Adrenal gland (tissue), 12 donors: ENCODE results near the gene PDLIM4. TPM values are rescaled to one million over a fixed set of nuclear protein-coding genes. Genes with fewer than 3 reads are reported as not detected.

Experiments
- DNase-seq, 7 donors: peaks; one replicate each; pipeline ENCODE4 v3.0.0-alpha.2; 2019 to 2020
- H3K27ac ChIP-seq, 5 donors: fragments of 200-600 bp; sonication (generic) in 4 of 5; 1 replicate in 3 of 5; 2 replicates in 2 of 5; pipeline versions ENCODE4 v1.5.1 to v1.8.0; 2016 to 2020; ENCODE audit warnings: mild to moderate bottlenecking in 1 of 5
- H3K27me3 ChIP-seq: fragments of 200-600 bp; 2 replicates; pipeline ENCODE4 v1.8.0; 2021
- H3K36me3 ChIP-seq, 2 donors: fragments of 200-600 bp; replicated peaks in 1 of 2; 1 replicate in 1 of 2; 2 replicates in 1 of 2; pipeline versions ENCODE4 v1.5.1 to v1.8.0; 2018 to 2022
- H3K4me1 ChIP-seq, 2 donors: fragments of 200-600 bp; replicated peaks in 1 of 2; 1 replicate in 1 of 2; 2 replicates in 1 of 2; pipeline versions ENCODE4 v1.5.1 to v1.8.0; 2018 to 2021
- H3K4me3 ChIP-seq, 4 donors: fragments of 200-600 bp; sonication (generic) in 3 of 4; one replicate each; pipeline ENCODE4 v1.5.1; 2016 to 2018
- H3K9me3 ChIP-seq, 3 donors: fragments of 200-600 bp; sonication (generic) in 1 of 3; replicated peaks in 1 of 3; 1 replicate in 2 of 3; 2 replicates in 1 of 3; pipeline versions ENCODE4 v1.5.1 to v1.8.0; 2016 to 2021
- POLR2A ChIP-seq, 2 donors: fragments of 450-650 bp; IDR thresholded peaks; one replicate each; pipeline ENCODE4 v1.6.1; 2017; ENCODE audit warnings: antibody characterized with exemption in 2 of 2, mild to moderate bottlenecking in 2 of 2, moderate library complexity in 1 of 2
- WGBS, 4 donors: extraction: QIAGEN DNeasy Blood & Tissue Kit in 2 of 4; methylation state at CpG; one replicate each; pipeline versions ENCODE4 v1.1.5 to v1.1.7; 2013 to 2017; 5-methylcytosine and 5-hydroxymethylcytosine counted together
- intact Hi-C, 2 donors: fragments of 100-400 bp; cut with DNase I; formaldehyde crosslinking; loops; one replicate each; pipeline versions ENCODE4 v1.14.1 to v1.15.0; 2022 to 2023
- polyA plus RNA-seq, 3 donors: library from polyadenylated mRNA; stranded (reverse); fragments of 200-250 nt in 2 of 3; fragments of 350-450 nt in 1 of 3; fragmentation: Illumina TruSeq in 1 of 3; extraction: RNeasy Lipid Tissue Mini Kit (QIAGEN cat#74804) in 1 of 3; gene quantifications; one replicate each; pipeline ENCODE4 v1.2.3, GENCODE V29; 2013 to 2014
- total RNA-seq, 9 donors: library from RNA; depleted of rRNA in 4 of 9; stranded (reverse); fragments of >200 nt in 4 of 9; fragments of 120-200 nt in 1 of 9; fragmentation: NEBNext Ultra II Directional in 1 of 9; extraction: Animal tissue kit (Norgen Biotek cat#: 25700) in 1 of 9; gene quantifications; one replicate each; pipeline versions ENCODE4 v1.1.0 to v1.2.4, GENCODE V29; 2013 to 2023
- TF ChIP-seq, protein P1 (sequence below), 6 experiments: fragments of 450-650 bp in 4 of 6; fragments of 200-600 bp in 2 of 6; sonication (generic) in 1 of 6; IDR thresholded peaks; 1 replicate in 5 of 6; 2 replicates in 1 of 6; pipeline versions ENCODE4 v1.5.1 to v1.8.0; 2016 to 2021; ENCODE audit warnings: antibody characterized with exemption in 6 of 6, mild to moderate bottlenecking in 2 of 6, moderate library complexity in 1 of 6
- donor health status: healthy with polysubstance abuse.
- donor health status: Bipolar disorder and iron deficiency.
- donor health status: DM: yes; HTN: yes; CAD: no.
- donor health status: DM: no; HTN: no; CAD: no.
- donor health status: DM: no; HTN: no; CAD: no.
- donor health status: DM: yes; HTN: yes; CAD: no.

Gene PDLIM4
- total and polyA plus RNA-seq, 12 donors = 0.87 to 20.2 (median 4.3) TPM

DNA sequence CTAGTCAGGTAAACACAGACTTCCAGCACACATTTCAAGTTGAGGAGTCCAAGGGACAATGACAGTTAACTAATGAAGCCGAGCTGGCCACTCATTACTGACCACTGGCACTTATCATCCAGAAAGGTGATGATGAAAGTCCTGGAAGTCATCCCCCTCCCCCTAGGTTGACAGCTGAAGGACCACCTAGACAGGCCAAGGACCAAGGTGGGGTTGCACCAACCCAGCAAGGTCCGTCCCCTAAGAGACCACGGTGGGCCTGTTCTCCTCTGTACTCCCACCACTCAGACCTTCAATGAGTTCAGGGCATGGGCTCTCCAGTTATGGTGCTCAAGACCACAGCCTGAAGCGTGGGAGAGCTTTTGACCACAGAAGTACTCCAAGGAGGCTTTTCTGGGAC, 43.0 kb upstream of the PDLIM4 start:
- Histone ChIP-seq H3K27ac (peak overlapping the region in 3 of 5 donors; percentile 52 to 84 (median 79)), H3K9me3 (no peaks in the 10 kb centered on the region), H3K27me3 (no peaks in the 10 kb centered on the region), H3K4me3 (no peak overlapping the region), H3K36me3 (peaks cover 0 to 29% of the 10 kb centered on the region in 2 donors), H3K4me1 (peaks cover 0 to 15% of the 10 kb centered on the region in 2 donors)
- DNase-seq = no peak
- 95 to 96% (median 95%) methylated on average over 4 of the region's 4 CpGs for WGBS, 4 donors
- TF ChIP-seq, protein P1, sequence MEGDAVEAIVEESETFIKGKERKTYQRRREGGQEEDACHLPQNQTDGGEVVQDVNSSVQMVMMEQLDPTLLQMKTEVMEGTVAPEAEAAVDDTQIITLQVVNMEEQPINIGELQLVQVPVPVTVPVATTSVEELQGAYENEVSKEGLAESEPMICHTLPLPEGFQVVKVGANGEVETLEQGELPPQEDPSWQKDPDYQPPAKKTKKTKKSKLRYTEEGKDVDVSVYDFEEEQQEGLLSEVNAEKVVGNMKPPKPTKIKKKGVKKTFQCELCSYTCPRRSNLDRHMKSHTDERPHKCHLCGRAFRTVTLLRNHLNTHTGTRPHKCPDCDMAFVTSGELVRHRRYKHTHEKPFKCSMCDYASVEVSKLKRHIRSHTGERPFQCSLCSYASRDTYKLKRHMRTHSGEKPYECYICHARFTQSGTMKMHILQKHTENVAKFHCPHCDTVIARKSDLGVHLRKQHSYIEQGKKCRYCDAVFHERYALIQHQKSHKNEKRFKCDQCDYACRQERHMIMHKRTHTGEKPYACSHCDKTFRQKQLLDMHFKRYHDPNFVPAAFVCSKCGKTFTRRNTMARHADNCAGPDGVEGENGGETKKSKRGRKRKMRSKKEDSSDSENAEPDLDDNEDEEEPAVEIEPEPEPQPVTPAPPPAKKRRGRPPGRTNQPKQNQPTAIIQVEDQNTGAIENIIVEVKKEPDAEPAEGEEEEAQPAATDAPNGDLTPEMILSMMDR (IDR thresholded peaks at IDR 0.05) = no peak
- TF ChIP-seq POLR2A (IDR thresholded peaks at IDR 0.05) = no peak
- intact Hi-C loops = no loop called here

DNA sequence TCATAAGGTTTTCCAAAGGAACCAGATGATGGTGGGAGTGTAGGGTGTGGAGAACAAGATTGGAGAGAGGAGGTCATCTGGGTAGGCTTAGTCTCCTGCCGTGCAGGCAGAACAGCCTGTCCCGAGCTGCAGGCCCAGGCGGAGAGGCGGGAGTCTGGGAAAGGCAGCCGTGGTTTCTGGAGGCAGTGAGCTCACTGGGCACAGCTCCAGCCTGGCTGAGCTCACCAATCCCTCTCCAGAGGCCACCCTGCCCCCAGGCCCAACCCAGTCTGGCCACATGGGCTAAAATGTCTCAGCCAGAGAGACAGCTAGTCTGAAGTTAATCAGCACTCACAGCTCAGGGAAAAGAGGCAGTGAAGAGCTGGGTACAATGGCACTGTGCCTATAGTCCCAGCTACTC, 42.2 kb upstream of the PDLIM4 start:
- Histone ChIP-seq H3K9me3 (no peaks in the 10 kb centered on the region), H3K4me3 (no peak overlapping the region), H3K27ac (peak overlapping the region in 4 of 5 donors; percentile 46 to 84 (median 66)), H3K36me3 (peaks cover 0 to 20% of the 10 kb centered on the region in 2 donors), H3K4me1 (peaks cover 0 to 15% of the 10 kb centered on the region in 2 donors), H3K27me3 (no peaks in the 10 kb centered on the region)
- DNase-seq = peak; percentile 93 to 98 (median 97)
- intact Hi-C loops = no loop called here
- TF ChIP-seq, protein P1 (IDR thresholded peaks at IDR 0.05) = no peak
- TF ChIP-seq POLR2A (IDR thresholded peaks at IDR 0.05) = peak in 1 of 2 donors; percentile 53
- WGBS, 4 donors = 26 to 49% (median 36%) methylated on average over 4 to 5 of the region's 5 CpGs

- intact Hi-C loops = no loop called here
- peaks cover 0 to 11% of the 10 kb centered on the region in 2 donors for H3K36me3 ChIP-seq
- no peak overlapping the region for H3K27ac ChIP-seq
- 93 to 100% (median 98%) methylated on average over 4 of the region's 4 CpGs for WGBS, 4 donors
- H3K4me3 ChIP-seq = no peak overlapping the region
- TF ChIP-seq, protein P1 (IDR thresholded peaks at IDR 0.05) = no peak
- TF ChIP-seq POLR2A (IDR thresholded peaks at IDR 0.05) = no peak
- no peak for DNase-seq
- peaks cover 0 to 22% of the 10 kb centered on the region in 2 donors for H3K4me1 ChIP-seq
- no peaks in the 10 kb centered on the region for H3K27me3 ChIP-seq
- no peaks in the 10 kb centered on the region for H3K9me3 ChIP-seq
Observed at GRCh38 chr5:132218321-132218720, 39.2 kb upstream of the PDLIM4 start.

DNA sequence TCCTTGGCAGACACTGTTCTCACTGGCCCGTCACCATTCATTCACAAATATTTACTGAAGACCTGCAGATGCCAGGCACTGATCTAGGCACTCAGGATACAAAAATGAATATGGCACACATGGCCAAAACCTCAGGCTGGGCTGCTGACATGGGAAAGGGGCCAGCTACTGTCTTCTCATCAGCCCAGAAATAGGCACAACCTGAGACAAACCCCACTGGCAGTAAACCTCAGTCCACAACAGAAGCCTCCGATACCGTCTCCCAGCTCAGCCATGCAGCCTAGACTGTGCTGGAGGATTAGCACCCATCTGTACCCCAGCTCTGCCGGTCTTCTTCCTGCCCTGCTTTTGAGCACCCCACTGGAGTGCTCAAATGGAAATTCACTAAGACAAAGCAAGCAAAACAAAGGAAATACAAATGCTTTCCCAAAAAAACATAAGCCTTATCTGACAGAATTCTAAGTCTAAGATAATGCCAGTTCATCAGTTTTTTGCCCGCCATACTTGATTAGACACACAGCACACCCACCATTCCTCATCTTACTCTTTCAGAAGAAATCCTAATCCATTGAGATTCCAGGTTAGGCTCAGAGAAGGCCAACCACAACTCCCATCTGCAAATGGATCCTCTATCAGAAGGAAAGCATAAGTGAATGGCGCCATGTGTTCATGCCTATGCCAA, 38.1 kb upstream of the PDLIM4 start:
- no peak for DNase-seq

More for the DNA sequence above, 38.1 kb upstream of the PDLIM4 start:
- intact Hi-C loops = no loop called here
- TF ChIP-seq POLR2A (IDR thresholded peaks at IDR 0.05) = no peak
- TF ChIP-seq, protein P1 (IDR thresholded peaks at IDR 0.05) = no peak
- Histone ChIP-seq H3K27me3 (no peaks in the 10 kb centered on the region), H3K9me3 (no peaks in the 10 kb centered on the region), H3K27ac (no peak overlapping the region), H3K36me3 (peaks cover 0 to 7% of the 10 kb centered on the region in 2 donors), H3K4me3 (no peak overlapping the region), H3K4me1 (peaks cover 0 to 26% of the 10 kb centered on the region in 2 donors)
- 94 to 100% (median 97%) methylated on average over 6 of the region's 6 CpGs for WGBS, 4 donors
